Liver (tissue), 3 donors: ENCODE measurements around the gene ORAI1.

Experiments
- CTCF ChIP-seq: fragments of 150-350 bp; IDR thresholded peaks from 2 replicates; pipeline ENCODE4 v1.5.1; 2017; ENCODE audit warnings: improper control_type of control experiment, low read depth, low read length; ENCODE audit not compliant: missing input control
- EGR1 ChIP-seq, 2 donors: IDR thresholded peaks; 2 replicates each; pipeline ENCODE4 v1.6.1; 2016 to 2018; ENCODE audit warnings: antibody characterized with exemption in 2 of 2, low read depth in 2 of 2
- GABPA ChIP-seq, 2 donors: IDR thresholded peaks in 1 of 2; conservative IDR thresholded peaks in 1 of 2; 2 replicates each; pipeline ENCODE4 v1.6.1; 2016; ENCODE audit warnings: antibody characterized with exemption in 2 of 2, mild to moderate bottlenecking in 1 of 2, moderate library complexity in 1 of 2
- HNF4A ChIP-seq, 2 donors: conservative IDR thresholded peaks; 2 replicates each; pipeline ENCODE4 v1.6.1; 2016; ENCODE audit warnings: antibody characterized with exemption in 2 of 2, mild to moderate bottlenecking in 2 of 2
- JUND ChIP-seq, 2 donors: IDR thresholded peaks; 2 replicates each; pipeline ENCODE4 v1.6.1; 2016; ENCODE audit warnings: antibody characterized with exemption in 2 of 2
- MAX ChIP-seq: IDR thresholded peaks from 2 replicates; pipeline ENCODE4 v1.6.1; 2016; ENCODE audit warnings: antibody characterized with exemption
- NR2F2 ChIP-seq: IDR thresholded peaks from 2 replicates; pipeline ENCODE4 v1.6.1; 2016; ENCODE audit warnings: antibody characterized with exemption
- RAD21 ChIP-seq, 2 donors: IDR thresholded peaks; 2 replicates each; pipeline ENCODE4 v1.6.1; 2016; ENCODE audit warnings: antibody characterized with exemption in 2 of 2, mild to moderate bottlenecking in 2 of 2
- REST ChIP-seq: IDR thresholded peaks from 2 replicates; pipeline ENCODE4 v1.6.1; 2016; ENCODE audit warnings: antibody characterized with exemption, mild to moderate bottlenecking
- SP1 ChIP-seq: IDR thresholded peaks from 2 replicates; pipeline ENCODE4 v1.6.1; 2018; ENCODE audit warnings: antibody characterized with exemption, mild to moderate bottlenecking
- TAF1 ChIP-seq: conservative IDR thresholded peaks from 2 replicates; pipeline ENCODE4 v1.6.1; 2016; ENCODE audit warnings: antibody characterized with exemption, mild to moderate bottlenecking
- donor health status: healthy.
- donor health status: healthy.

GRCh38 chr12:121649322-121649721 lies 23.0 kb downstream of the ORAI1 start:
- no peak for TF ChIP-seq CTCF
- no peak for TF ChIP-seq TAF1
- no peak for TF ChIP-seq GABPA (IDR thresholded peaks at IDR 0.05 in 1 of 2, conservative IDR thresholded peaks at IDR 0.05 in 1 of 2)
- TF ChIP-seq HNF4A (conservative IDR thresholded peaks at IDR 0.05), result no peak
- no peak for TF ChIP-seq SP1
- TF ChIP-seq EGR1 (IDR thresholded peaks at IDR 0.05; ENCODE audit: low read depth in 2 of 2), result no peak
- TF ChIP-seq JUND (IDR thresholded peaks at IDR 0.05), result no peak
- no peak for TF ChIP-seq NR2F2
- no peak for TF ChIP-seq RAD21 (IDR thresholded peaks at IDR 0.05)
- TF ChIP-seq MAX, result no peak
- no peak for TF ChIP-seq REST
